HCT116 (cell line): ENCODE results near the gene TMEM205.

Source experiments
- CTCF ChIP-seq, 3 experiments: fragments of 200-600 bp in 1 of 3; sonication (generic) in 1 of 3; IDR thresholded peaks in 2 of 3; conservative IDR thresholded peaks in 1 of 3; 2 replicates each; pipeline ENCODE4 v1.5.1; 2012 to 2017; ENCODE audit warnings: low read depth in 2 of 3, low read length in 2 of 3, antibody characterized with exemption in 1 of 3, borderline replicate concordance in 1 of 3, control low read depth in 1 of 3, mild to moderate bottlenecking in 1 of 3, mixed read lengths in 1 of 3, mixed run types in 1 of 3, moderate library complexity in 1 of 3; ENCODE audit not compliant: insufficient read depth in 1 of 3
- EGR1 ChIP-seq: IDR thresholded peaks from 2 replicates; pipeline ENCODE4 v1.6.1; 2012; ENCODE audit warnings: low read depth
- EZH2 ChIP-seq: fragments of 200-600 bp; sonication (generic); IDR thresholded peaks from 2 replicates; pipeline ENCODE4 v1.6.1; 2017; ENCODE audit warnings: antibody characterized with exemption, mixed run types
- EZH2phosphoT487 ChIP-seq: fragments of 200-600 bp; IDR thresholded peaks from 2 replicates; pipeline ENCODE4 v1.6.1; 2018; ENCODE audit warnings: antibody characterized with exemption, borderline replicate concordance
- POLR2A ChIP-seq: IDR thresholded peaks from 2 replicates; pipeline ENCODE4 v1.7.0; 2011; ENCODE audit warnings: borderline replicate concordance; ENCODE audit not compliant: insufficient read depth, insufficient read length; ENCODE audit errors: extremely low read depth

GRCh38 chr19:11335449-11336146, 10.5 kb downstream of the TMEM205 start:
- no peak for TF ChIP-seq EZH2
- TF ChIP-seq POLR2A = no peak
- TF ChIP-seq EZH2phosphoT487 = no peak
- no peak for TF ChIP-seq EGR1
- no peak for TF ChIP-seq CTCF (IDR thresholded peaks at IDR 0.05 in 2 of 3, conservative IDR thresholded peaks at IDR 0.05 in 1 of 3; ENCODE audit: borderline replicate concordance in 1 of 3, insufficient read depth in 1 of 3, low read depth in 2 of 3, low read length in 2 of 3)
